HG03064 (cell line): ENCODE results near the gene RUBCN.

Source experiments
- ATAC-seq: cut with Tn5 transposase; IDR thresholded peaks from one replicate; pipeline ENCODE4 v1.9.1; 2021; ENCODE audit warnings: low read depth; ENCODE audit not compliant: unreplicated experiment

The RUBCN gene

GRCh38 chr3:197736491-197737318 is at the start of gene RUBCN:
Gene RUBCN, minus strand, starts transcription at chr3:197736904. Its CDS starts 185 bp downstream, at chr3:197736719.
- peak; percentile 74 for ATAC-seq

- ATAC-seq: no peak
Observed at GRCh38 chr3:197784019-197784585, 47.4 kb upstream of the RUBCN start.

GRCh38 chr3:197782230-197782629 is 45.5 kb upstream of the RUBCN start:
- no peak for ATAC-seq

GRCh38 chr3:197775317-197775716 is 38.6 kb upstream of the RUBCN start:
- ATAC-seq: no peak

GRCh38 chr3:197761784-197762183 is 25.1 kb upstream of the RUBCN start:
- no peak for ATAC-seq

GRCh38 chr3:197758512-197758911 is 21.8 kb upstream of the RUBCN start:
- ATAC-seq: no peak

GRCh38 chr3:197756704-197757103 is 20.0 kb upstream of the RUBCN start:
- ATAC-seq: no peak

GRCh38 chr3:197753263-197753662 is 16.6 kb upstream of the RUBCN start:
- ATAC-seq: no peak

GRCh38 chr3:197752107-197752506 is 15.4 kb upstream of the RUBCN start:
- no peak for ATAC-seq

GRCh38 chr3:197750858-197751737 is 14.4 kb upstream of the RUBCN start:
- ATAC-seq: no peak

- ATAC-seq: peak; percentile 48
Observed at GRCh38 chr3:197750396-197750831, 13.7 kb upstream of the RUBCN start.

- ATAC-seq: peak; percentile 68
Observed at GRCh38 chr3:197749601-197750395, 13.1 kb upstream of the RUBCN start, which contains the start of gene FYTTD1. Gene FYTTD1, plus strand, starts transcription at chr3:197749883. Its CDS starts 89 bp downstream, at chr3:197749972.

GRCh38 chr3:197749315-197749600 is 12.6 kb upstream of the RUBCN start:
- ATAC-seq: peak; percentile 20

GRCh38 chr3:197748597-197749314 is 12.1 kb upstream of the RUBCN start:
- no peak for ATAC-seq

GRCh38 chr3:197746801-197747237 is 10.1 kb upstream of the RUBCN start:
- no peak for ATAC-seq

- ATAC-seq: no peak
Observed at GRCh38 chr3:197746209-197746608, 9.5 kb upstream of the RUBCN start.

GRCh38 chr3:197742787-197743186 is 6.1 kb upstream of the RUBCN start:
- ATAC-seq: no peak

- ATAC-seq: no peak
Observed at GRCh38 chr3:197737749-197738462, 1.2 kb upstream of the RUBCN start.

- ATAC-seq: no peak
Observed at GRCh38 chr3:197737319-197737649, 580 bp upstream of the RUBCN start.
